Activated naive CD4-positive, alpha-beta T cell treated with anti-CD3 and anti-CD28 coated beads, Interleukin-2, amount 50 U/mL, for 24 hours (primary cell): Measurements from ENCODE around the gene SIX3.

Experiments used
- H3K27ac Mint-ChIP-seq: one replicate; pipeline ENCODE4 v1.8.0; 2021; ENCODE audit warnings: mild to moderate bottlenecking, mixed read lengths
- H3K27me3 Mint-ChIP-seq: one replicate; pipeline ENCODE4 v1.8.0; 2021; ENCODE audit warnings: mixed read lengths
- H3K36me3 Mint-ChIP-seq: one replicate; pipeline ENCODE4 v1.8.0; 2021; ENCODE audit warnings: mixed read lengths
- H3K4me1 Mint-ChIP-seq: one replicate; pipeline ENCODE4 v1.8.0; 2021; ENCODE audit warnings: mixed read lengths
- H3K4me3 Mint-ChIP-seq: one replicate; pipeline ENCODE4 v1.8.0; 2021; ENCODE audit warnings: mild to moderate bottlenecking, mixed read lengths
- H3K9me3 Mint-ChIP-seq: one replicate; pipeline ENCODE4 v1.8.0; 2021; ENCODE audit warnings: mixed read lengths

SIX3 gene

DNA sequence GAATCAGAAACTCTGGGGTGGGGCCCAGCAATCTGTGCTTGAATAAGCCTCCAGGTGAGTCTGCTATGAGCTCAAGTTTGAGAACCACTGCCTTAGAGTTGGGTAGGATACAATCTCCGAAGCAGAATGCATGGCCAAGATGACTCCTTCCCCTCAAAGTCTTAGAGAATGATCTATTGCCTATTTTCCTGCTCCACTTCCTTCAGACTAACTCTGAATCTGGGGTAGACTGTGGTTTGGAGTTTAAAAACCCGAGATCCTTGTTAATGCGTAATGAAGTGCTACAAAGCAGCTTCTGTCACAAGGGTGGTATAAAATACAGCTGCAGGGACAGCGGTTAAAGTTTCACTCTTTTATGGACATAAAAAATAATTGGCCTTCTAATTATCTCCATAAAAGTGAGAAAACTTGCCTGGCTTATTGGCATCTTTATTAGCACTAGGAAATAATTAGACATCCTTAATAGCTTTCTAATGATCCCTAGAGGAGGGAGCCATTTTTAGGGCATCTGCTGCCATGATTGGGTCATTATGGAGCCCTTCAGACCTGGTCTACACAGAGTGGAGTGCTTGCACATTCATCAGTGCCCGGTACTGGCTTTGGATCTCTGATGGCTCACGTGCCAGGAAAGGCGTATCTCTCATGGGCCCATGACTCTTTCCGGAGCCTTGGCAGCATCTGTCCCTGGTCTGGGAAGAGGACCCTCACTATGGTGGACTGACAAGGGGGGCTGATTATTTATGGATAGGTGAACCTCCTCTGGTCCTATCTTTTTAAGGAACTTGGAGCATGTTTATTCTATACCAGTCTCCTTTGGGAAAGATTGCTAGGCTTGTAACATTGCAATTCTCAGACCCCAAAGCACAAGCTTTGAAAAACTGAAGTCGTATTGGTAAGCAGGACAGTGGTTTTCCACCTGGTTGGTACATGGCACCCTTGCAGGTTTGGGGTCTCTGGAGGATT, 39.5 kb downstream of the SIX3 start:
- no peaks in the 10 kb centered on the region for H3K36me3 Mint-ChIP-seq
- H3K4me1 Mint-ChIP-seq, result peaks cover 5% of the 10 kb centered on the region
- no peak overlapping the region for H3K27ac Mint-ChIP-seq
- H3K27me3 Mint-ChIP-seq, result peaks cover 2% of the 10 kb centered on the region
- H3K9me3 Mint-ChIP-seq, result no peaks in the 10 kb centered on the region
- H3K4me3 Mint-ChIP-seq, result no peak overlapping the region

DNA sequence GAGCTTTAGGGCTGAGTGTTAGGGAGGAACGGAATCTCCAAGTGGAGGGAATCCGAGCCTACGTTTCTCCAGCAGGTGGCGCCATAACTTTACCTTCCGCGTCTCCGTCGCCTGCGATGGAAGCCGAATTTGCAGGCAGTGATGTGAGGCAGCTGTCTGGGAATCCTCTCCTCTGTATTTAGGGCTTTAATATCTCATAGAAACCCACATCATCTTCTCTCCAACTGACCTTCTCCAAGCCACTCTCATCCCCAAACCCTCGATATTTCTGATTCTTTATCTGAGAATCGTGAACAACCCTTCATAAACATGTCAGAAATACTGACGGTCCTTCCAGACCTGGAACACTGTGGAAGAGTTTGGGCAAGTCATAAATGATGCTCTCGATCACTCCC, 40.2 kb downstream of the SIX3 start:
- H3K4me1 Mint-ChIP-seq, result peaks cover 5% of the 10 kb centered on the region
- no peak overlapping the region for H3K27ac Mint-ChIP-seq
- H3K27me3 Mint-ChIP-seq, result peaks cover 4% of the 10 kb centered on the region
- no peaks in the 10 kb centered on the region for H3K36me3 Mint-ChIP-seq
- H3K9me3 Mint-ChIP-seq, result no peaks in the 10 kb centered on the region
- H3K4me3 Mint-ChIP-seq, result no peak overlapping the region

DNA sequence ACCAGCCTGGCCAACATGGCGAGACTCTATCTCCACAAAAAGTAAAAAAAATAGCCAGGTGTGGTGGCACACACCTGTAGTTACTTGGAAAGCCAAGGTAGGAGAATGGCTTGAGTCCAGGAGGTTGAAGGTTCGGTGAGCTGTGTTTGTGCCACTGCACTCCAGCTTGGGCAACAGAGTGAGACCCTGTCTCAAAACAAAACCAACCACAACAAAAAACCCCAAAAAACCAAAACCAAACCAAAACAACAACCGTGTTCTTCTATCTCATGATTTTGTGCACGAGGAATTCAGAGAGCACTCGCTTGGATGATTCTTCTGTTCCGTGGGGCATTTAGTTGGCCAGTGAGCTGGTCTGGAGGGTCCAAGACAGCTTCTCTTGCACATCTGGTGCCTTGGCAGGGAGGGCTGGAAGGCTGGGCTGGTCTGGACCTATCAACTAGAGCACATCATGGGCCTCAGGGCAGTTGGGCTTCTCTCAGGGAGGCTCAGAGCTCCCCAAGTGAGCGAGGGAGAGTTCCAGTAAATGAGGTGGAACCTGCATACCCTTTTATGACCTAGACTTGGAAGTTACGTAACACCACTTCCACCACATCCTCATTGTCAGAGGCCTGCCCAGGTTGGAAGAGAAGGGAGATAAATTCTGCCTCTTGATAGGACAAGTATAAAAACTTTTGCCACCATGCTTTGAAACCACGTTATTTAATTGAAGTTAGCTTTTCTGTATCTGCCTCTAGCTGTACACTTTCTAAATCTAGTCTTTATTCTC, 42.5 kb downstream of the SIX3 start:
- Mint-ChIP-seq H3K36me3 (no peaks in the 10 kb centered on the region), H3K9me3 (no peaks in the 10 kb centered on the region), H3K4me3 (no peak overlapping the region), H3K27me3 (peaks cover 4% of the 10 kb centered on the region), H3K27ac (no peak overlapping the region), H3K4me1 (peaks cover 5% of the 10 kb centered on the region)

DNA sequence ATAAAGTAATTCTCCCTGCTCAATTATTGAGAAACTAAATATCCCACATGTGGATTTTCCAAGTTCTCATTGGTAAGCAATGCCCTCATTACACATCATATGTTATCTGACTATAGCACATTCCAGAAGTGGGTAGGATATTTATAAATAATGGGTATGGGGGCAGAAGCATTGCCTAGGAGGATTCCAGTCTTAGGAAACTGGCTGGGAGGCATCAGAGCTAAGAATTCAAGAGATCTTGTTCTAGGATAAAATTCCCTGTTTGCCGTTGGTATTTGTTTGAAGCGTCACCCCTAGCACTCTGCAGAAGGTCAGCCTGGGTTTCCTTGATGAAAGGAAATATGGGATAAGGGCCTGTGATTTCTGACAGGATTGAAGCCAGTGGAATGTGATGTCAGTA, 47.7 kb downstream of the SIX3 start:
- H3K36me3 Mint-ChIP-seq, result peaks cover 2% of the 10 kb centered on the region
- no peak overlapping the region for H3K27ac Mint-ChIP-seq
- peaks cover 23% of the 10 kb centered on the region for H3K27me3 Mint-ChIP-seq
- H3K4me3 Mint-ChIP-seq, result no peak overlapping the region
- peaks cover 12% of the 10 kb centered on the region for H3K9me3 Mint-ChIP-seq
- no peaks in the 10 kb centered on the region for H3K4me1 Mint-ChIP-seq

DNA sequence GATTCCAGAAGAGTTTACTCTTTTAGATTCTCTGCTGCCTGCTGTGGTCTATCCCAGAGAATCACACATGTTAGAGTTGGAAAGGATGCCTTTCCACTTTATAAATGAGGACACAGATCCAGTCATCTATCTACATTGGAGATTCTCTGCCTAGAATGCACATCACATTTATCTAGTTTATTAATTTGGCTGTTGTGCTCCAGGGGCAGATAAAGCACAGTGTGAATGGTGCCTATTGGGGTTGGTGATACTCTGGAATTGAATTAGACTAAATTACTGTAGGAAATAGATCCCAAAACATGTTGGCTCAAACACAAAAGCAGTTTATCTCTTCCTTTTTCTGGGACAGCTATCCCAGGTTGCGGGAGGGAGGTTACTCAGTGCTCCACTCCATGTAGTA, 52.9 kb downstream of the SIX3 start:
- no peak overlapping the region for H3K4me3 Mint-ChIP-seq
- H3K27ac Mint-ChIP-seq, result no peak overlapping the region
- H3K4me1 Mint-ChIP-seq, result no peaks in the 10 kb centered on the region
- H3K36me3 Mint-ChIP-seq, result peaks cover 2% of the 10 kb centered on the region
- peaks cover 12% of the 10 kb centered on the region for H3K9me3 Mint-ChIP-seq
- peaks cover 50% of the 10 kb centered on the region for H3K27me3 Mint-ChIP-seq
